ENCODE results near the gene ZNF283. TPM values are rescaled to one million over a fixed set of nuclear protein-coding genes. Genes with fewer than 3 reads are reported as not detected.

Gene ZNF283
- total RNA-seq = 10 to 100 TPM in 1 of 2 donors, 1 to 10 TPM in 1; 7.1 to 10.1 TPM
- polyA plus RNA-seq (2013, experiment 1 of 2) = 7.1 TPM
- polyA plus RNA-seq (2013, experiment 2 of 2) = 7.1 TPM
- long read RNA-seq, experiment 1 = 0 reads
- long read RNA-seq, experiment 2, partial matches to known transcripts = 0 of 6 reads
- long read RNA-seq, experiment 2, other reads (novel, unspliced or antisense) = 6 of 6 reads
- long read RNA-seq, experiment 3, partial matches to known transcripts = 1 of 22 reads
- long read RNA-seq, experiment 3, other reads (novel, unspliced or antisense) = 21 of 22 reads
- long read RNA-seq, experiment 4, partial matches to known transcripts = 0 of 2 reads
- long read RNA-seq, experiment 4, other reads (novel, unspliced or antisense) = 2 of 2 reads

GRCh38 chr19:43826787-43827754, at the start of gene ZNF283:
Gene ZNF283 (plus strand): TSS chr19:43827321. CDS start chr19:43833505, 6,184 bp downstream.
- Histone ChIP-seq H3K9ac (ENCODE audit: extremely low read depth, low read length, poor library complexity, severe bottlenecking) (peak within 1 kb of the TSS; percentile 62), H3K9me3 (ENCODE audit: control insufficient read depth, low read length) (peaks cover 10% of the 10 kb centered on the region), H3K27ac (ENCODE audit: low read depth, low read length) (no peak within 1 kb of the TSS), H3K27me3 (ENCODE audit: control insufficient read depth, insufficient read depth, low read length, poor library complexity, severe bottlenecking) (peaks cover 12% of the 10 kb centered on the region), H3K4me3 (ENCODE audit: low read length) (peak within 1 kb of the TSS; percentile 84), H3K4me1 (ENCODE audit: control insufficient read depth, insufficient read depth, low read length) (no peaks in the 10 kb centered on the region), H3K36me3 (ENCODE audit: control insufficient read depth, insufficient read depth, low read length) (peaks cover 33% of the 10 kb centered on the region)
- peak; percentile 98 for DNase-seq
- H3K4me3 Mint-ChIP-seq = peak within 1 kb of the TSS; percentile 91
- peaks cover 41% of the 10 kb centered on the region for H3K27me3 Mint-ChIP-seq (ENCODE audit: insufficient read depth)
- peak within 1 kb of the TSS; percentile 89 for H3K27ac Mint-ChIP-seq
- peaks cover 11% of the 10 kb centered on the region for H3K9me3 Mint-ChIP-seq
- H3K36me3 Mint-ChIP-seq (ENCODE audit: low read depth) = peaks cover 33% of the 10 kb centered on the region
- no peak for TF ChIP-seq CTCF (conservative IDR thresholded peaks at IDR 0.05)
- WGBS, 2 experiments (ENCODE audit: insufficient coverage in 1 of 2, insufficient read length in 1 of 2) = 28 to 36% methylated on average over 22 to 46 of the region's 46 CpGs
- peaks cover 6% of the 10 kb centered on the region for H3K4me1 Mint-ChIP-seq

GRCh38 chr19:43778651-43779050, 48.5 kb upstream of the ZNF283 start:
- 83% methylated on average over 1 of the region's 1 CpG; no CpG with 5 or more reads in 1 of the 2 experiments for WGBS, 2 experiments (ENCODE audit: insufficient coverage in 1 of 2, insufficient read length in 1 of 2)
- H3K9me3 ChIP-seq (ENCODE audit: control insufficient read depth, low read length) = no peaks in the 10 kb centered on the region
- no peaks in the 10 kb centered on the region for H3K36me3 Mint-ChIP-seq (ENCODE audit: low read depth)
- H3K27ac Mint-ChIP-seq = no peak overlapping the region
- no peak for DNase-seq
- H3K4me3 ChIP-seq (ENCODE audit: low read length) = no peak overlapping the region
- no peak overlapping the region for H3K4me3 Mint-ChIP-seq
- no peaks in the 10 kb centered on the region for H3K9me3 Mint-ChIP-seq
- TF ChIP-seq CTCF (conservative IDR thresholded peaks at IDR 0.05) = no peak
- no peaks in the 10 kb centered on the region for H3K36me3 ChIP-seq (ENCODE audit: control insufficient read depth, insufficient read depth, low read length)
- H3K4me1 ChIP-seq (ENCODE audit: control insufficient read depth, insufficient read depth, low read length) = peaks cover 3% of the 10 kb centered on the region
- H3K9ac ChIP-seq (ENCODE audit: extremely low read depth, low read length, poor library complexity, severe bottlenecking) = no peak overlapping the region
- H3K4me1 Mint-ChIP-seq = peaks cover 14% of the 10 kb centered on the region
- H3K27me3 Mint-ChIP-seq (ENCODE audit: insufficient read depth) = peaks cover 69% of the 10 kb centered on the region
- H3K27me3 ChIP-seq (ENCODE audit: control insufficient read depth, insufficient read depth, low read length, poor library complexity, severe bottlenecking) = peaks cover 22% of the 10 kb centered on the region
- H3K27ac ChIP-seq (ENCODE audit: low read depth, low read length) = no peak overlapping the region

- H3K9me3 Mint-ChIP-seq = no peaks in the 10 kb centered on the region
- H3K9me3 ChIP-seq (ENCODE audit: control insufficient read depth, low read length) = no peaks in the 10 kb centered on the region
- H3K9ac ChIP-seq (ENCODE audit: extremely low read depth, low read length, poor library complexity, severe bottlenecking) = no peak overlapping the region
- no peaks in the 10 kb centered on the region for H3K36me3 ChIP-seq (ENCODE audit: control insufficient read depth, insufficient read depth, low read length)
- H3K27me3 ChIP-seq (ENCODE audit: control insufficient read depth, insufficient read depth, low read length, poor library complexity, severe bottlenecking) = peaks cover 15% of the 10 kb centered on the region
- H3K27ac ChIP-seq (ENCODE audit: low read depth, low read length) = no peak overlapping the region
- no peak overlapping the region for H3K4me3 Mint-ChIP-seq
- no peaks in the 10 kb centered on the region for H3K36me3 Mint-ChIP-seq (ENCODE audit: low read depth)
- TF ChIP-seq CTCF (conservative IDR thresholded peaks at IDR 0.05) = no peak
- peaks cover 14% of the 10 kb centered on the region for H3K4me1 Mint-ChIP-seq
- no peak for DNase-seq
- H3K4me1 ChIP-seq (ENCODE audit: control insufficient read depth, insufficient read depth, low read length) = no peaks in the 10 kb centered on the region
- H3K27me3 Mint-ChIP-seq (ENCODE audit: insufficient read depth) = peaks cover 67% of the 10 kb centered on the region
- WGBS, 2 experiments (ENCODE audit: insufficient coverage in 1 of 2, insufficient read length in 1 of 2) = 88 to 100% methylated on average over 1 to 16 of the region's 16 CpGs
- no peak overlapping the region for H3K27ac Mint-ChIP-seq
- H3K4me3 ChIP-seq (ENCODE audit: low read length) = no peak overlapping the region
These were observed 47.8 kb upstream of the ZNF283 start for GRCh38 chr19:43779147-43779819.
